HCT116 (cell line): Measurements from ENCODE around the gene MBD3. TPM values are rescaled to one million over a fixed set of nuclear protein-coding genes. Genes with fewer than 3 reads are reported as not detected.

Experiments used
- ATAC-seq: fragments of 200-7000 bp; cut with Tn5 transposase; 2 replicates; pipeline ENCODE4 v1.9.1; 2020; ENCODE audit warnings: mild to moderate bottlenecking, moderate library complexity
- BruUV-seq: library from RNA; stranded (reverse); fragments of 400-500 nt; replicated peaks from 2 replicates; lab custom pipeline; 2021; lab: Mats Ljungman, UMichigan
- CTCF ChIA-PET: fragments of 300-600 bp; sonication (Branson Sonifier 250); formaldehyde crosslinking; loops from one replicate; lab custom pipeline; 2021; ENCODE audit warnings: antibody characterized with exemption; lab: Charles Lee
- POLR2A ChIA-PET: fragments of 300-600, 350-600 bp; sonication (Branson Sonifier 250); formaldehyde crosslinking; loops from one replicate; lab custom pipeline; 2021; ENCODE audit warnings: antibody characterized with exemption; lab: Charles Lee
- RAD21 ChIA-PET, 2 experiments: fragments of 300-600 bp; sonication (Branson Sonifier 250); formaldehyde crosslinking; loops; one replicate each; lab custom pipeline; 2023; ENCODE audit warnings: low total read pairs in 2 of 2; ENCODE audit not compliant: uncharacterized antibody in 2 of 2, unreplicated experiment in 2 of 2, low non-redundant PET in 1 of 2; lab: Charles Lee
- DNase-seq: peaks from one replicate; pipeline ENCODE4 v3.0.0-alpha.2; 2010; ENCODE audit warnings: low read depth, low spot score
- H2AFZ ChIP-seq: fragments of 200-600 bp; shearing (Covaris generic), sonication (generic); 2 replicates; pipeline ENCODE4 v1.6.1; 2017; ENCODE audit warnings: low read depth, mixed run types, mixed read lengths, antibody characterized with exemption, low read length; ENCODE audit not compliant: poor library complexity, severe bottlenecking
- H3K27ac ChIP-seq: 2 replicates; pipeline ENCODE4 v1.5.1; 2012; ENCODE audit warnings: low read depth, low read length
- H3K27me3 ChIP-seq: fragments of 200-600 bp; sonication (generic); 2 replicates; pipeline ENCODE4 v1.6.1; 2016; ENCODE audit warnings: mixed run types, low read length, mixed read lengths; ENCODE audit not compliant: insufficient read depth
- H3K36me3 ChIP-seq, 2 experiments: fragments of 200-500 bp in 1 of 2; fragments of 200-600 bp in 1 of 2; sonication (Bioruptor generic) in 1 of 2; sonication (generic) in 1 of 2; 2 replicates each; pipeline versions ENCODE4 v1.5.1 to v1.6.1; 2014 to 2016; ENCODE audit warnings: low read length in 2 of 2, inconsistent platforms in 1 of 2, mixed read lengths in 1 of 2, mixed run types in 1 of 2; ENCODE audit not compliant: insufficient read depth in 2 of 2, control insufficient read depth in 1 of 2
- H3K4me1 ChIP-seq, 2 experiments: fragments of 200-600 bp in 1 of 2; sonication (generic) in 1 of 2; 2 replicates each; pipeline versions ENCODE4 v1.5.1 to v1.6.1; 2012 to 2017; ENCODE audit warnings: low read length in 2 of 2, inconsistent platforms in 1 of 2, mild to moderate bottlenecking in 1 of 2, mixed read lengths in 1 of 2, mixed run types in 1 of 2, moderate library complexity in 1 of 2; ENCODE audit not compliant: insufficient read depth in 2 of 2, control insufficient read depth in 1 of 2
- H3K4me2 ChIP-seq: fragments of 200-600 bp; sonication (generic); 2 replicates; pipeline ENCODE4 v1.6.1; 2017; ENCODE audit warnings: mixed run types, low read length, mixed read lengths
- H3K4me3 ChIP-seq, 2 experiments: fragments of 200-600 bp in 1 of 2; sonication (generic) in 1 of 2; replicated peaks in 1 of 2; 2 replicates each; pipeline ENCODE4 v1.5.1; 2011 to 2016; ENCODE audit warnings: low read length in 2 of 2, control low read depth in 1 of 2, low read depth in 1 of 2, mild to moderate bottlenecking in 1 of 2, mixed read lengths in 1 of 2, mixed run types in 1 of 2
- H3K79me2 ChIP-seq: fragments of 200-600 bp; sonication (generic); 2 replicates; pipeline ENCODE4 v1.6.1; 2017; ENCODE audit warnings: mild to moderate bottlenecking, mixed run types, low read length, moderate library complexity, mixed read lengths; ENCODE audit not compliant: insufficient read depth
- H3K9ac ChIP-seq: fragments of 200-600 bp; sonication (generic); 2 replicates; pipeline ENCODE4 v1.6.1; 2016; ENCODE audit warnings: low read length, mixed read lengths
- H3K9me2 ChIP-seq: fragments of 200-600 bp; sonication (generic), shearing (Covaris generic); 2 replicates; pipeline ENCODE4 v1.6.1; 2017; ENCODE audit warnings: mixed run types, mild to moderate bottlenecking, moderate library complexity; ENCODE audit not compliant: insufficient read depth
- H3K9me3 ChIP-seq, 2 experiments: fragments of 200-500 bp in 1 of 2; fragments of 200-600 bp in 1 of 2; sonication (Bioruptor generic) in 1 of 2; sonication (generic) in 1 of 2; 2 replicates each; pipeline ENCODE4 v1.6.1; 2014 to 2017; ENCODE audit warnings: low read length in 2 of 2, mixed read lengths in 2 of 2, inconsistent platforms in 1 of 2, low read depth in 1 of 2, mild to moderate bottlenecking in 1 of 2, mixed run types in 1 of 2, moderate library complexity in 1 of 2; ENCODE audit not compliant: control insufficient read depth in 1 of 2, insufficient read depth in 1 of 2
- H4K20me1 ChIP-seq: fragments of 200-600 bp; sonication (generic), shearing (Covaris generic); 2 replicates; pipeline ENCODE4 v1.6.1; 2017; ENCODE audit warnings: mixed run types, mild to moderate bottlenecking, moderate library complexity; ENCODE audit not compliant: insufficient read depth
- EZH2 ChIP-seq: fragments of 200-600 bp; sonication (generic); IDR thresholded peaks from 2 replicates; pipeline ENCODE4 v1.6.1; 2017; ENCODE audit warnings: antibody characterized with exemption, mixed run types
- FOSL1 ChIP-seq: IDR thresholded peaks from 2 replicates; pipeline ENCODE4 v1.6.1; 2012; ENCODE audit warnings: low read depth
- JUND ChIP-seq: IDR thresholded peaks from 2 replicates; pipeline ENCODE4 v1.6.1; 2012
- POLR2AphosphoS5 ChIP-seq: IDR thresholded peaks from 2 replicates; pipeline ENCODE4 v1.6.1; 2011; ENCODE audit warnings: mild to moderate bottlenecking, low read depth, low read length, moderate library complexity
- REST ChIP-seq: IDR thresholded peaks from 2 replicates; pipeline ENCODE4 v1.6.1; 2012; ENCODE audit warnings: low read depth
- SIN3A ChIP-seq: IDR thresholded peaks from 2 replicates; pipeline ENCODE4 v1.6.1; 2012; ENCODE audit warnings: low read depth
- TCF7L2 ChIP-seq: IDR thresholded peaks from 2 replicates; pipeline ENCODE4 v1.7.0; 2011; ENCODE audit warnings: borderline replicate concordance, inconsistent platforms; ENCODE audit not compliant: insufficient read depth, insufficient read length; ENCODE audit errors: extremely low read depth
- YY1 ChIP-seq: IDR thresholded peaks from 2 replicates; pipeline ENCODE4 v1.6.1; 2011; ENCODE audit warnings: low read length, low read depth, moderate library complexity, mild to moderate bottlenecking; ENCODE audit not compliant: insufficient replicate concordance; ENCODE audit errors: extremely low read depth
- intact Hi-C: fragments of 100-400 bp; cut with micrococcal nuclease; formaldehyde crosslinking; loops from 2 replicates; pipeline ENCODE4 v1.10.0; 2022
- total RNA-seq: library from RNA; stranded (reverse); gene quantifications from one replicate; pipeline ENCODE4 v1.2.1, GENCODE V29; 2021; ENCODE audit not compliant: unreplicated experiment

The MBD3 gene
- total RNA-seq, 1 experiment from 2014 or later, result 85.7 TPM

GRCh38 chr19:1622541-1622940 is 29.9 kb upstream of the MBD3 start:
- H3K4me2 ChIP-seq, result no peak overlapping the region
- no peak overlapping the region for H3K9ac ChIP-seq
- no peak for DNase-seq
- no peaks in the 10 kb centered on the region for H4K20me1 ChIP-seq
- ChIA-PET POLR2A (no interaction called here), RAD21 (no interaction called here)
- H3K27me3 ChIP-seq, result no peaks in the 10 kb centered on the region
- H3K4me1 ChIP-seq, result peaks cover 0 to 5% of the 10 kb centered on the region in 2 experiments; a peak in 1 of 4 replicates
- H3K9me2 ChIP-seq, result no peaks in the 10 kb centered on the region
- H2AFZ ChIP-seq, result no peak overlapping the region
- intact Hi-C loops, result no loop called here
- no peak overlapping the region for H3K4me3 ChIP-seq
- no peaks in the 10 kb centered on the region for H3K9me3 ChIP-seq
- no peak for TF ChIP-seq EZH2
- no peak for TF ChIP-seq YY1
- TF ChIP-seq JUND, result no peak
- TF ChIP-seq REST, result no peak
- TF ChIP-seq FOSL1, result no peak
- no peak for TF ChIP-seq TCF7L2
- no peak for TF ChIP-seq SIN3A
- TF ChIP-seq POLR2AphosphoS5, result no peak
- TF ChIP-seq, all 23 proteins: peak for 0
- no peak for ATAC-seq
- Histone ChIP-seq H3K27ac (peak overlapping the region; percentile 26; the same call in 1 of the 2 replicates), H3K36me3 (peaks cover 14 to 41% of the 10 kb centered on the region in 2 experiments; a peak in 3 of 4 replicates), H3K79me2 (peaks cover 7% of the 10 kb centered on the region; the same call in 1 of the 2 replicates)
- BruUV-seq, result no TSS peak
- CTCF ChIA-PET, result no interaction called here
